Measurements from ENCODE around the gene AKAP8. TPM values are rescaled to one million over a fixed set of nuclear protein-coding genes. Genes with fewer than 3 reads are reported as not detected.

The AKAP8 gene
- 15.4 TPM for polyA plus RNA-seq (2013, experiment 1 of 2)
- 14.1 TPM for polyA plus RNA-seq (2013, experiment 2 of 2)

- Histone ChIP-seq H3K9ac (ENCODE audit: low read length) (peak within 1 kb of the TSS; percentile 99), H3K14ac (ENCODE audit: low read length in 2 of 2) (peak within 1 kb of the TSS; percentile 5 to 100), H2BK15ac (ENCODE audit: low read depth, poor library complexity, severe bottlenecking) (peak within 1 kb of the TSS; percentile 84), H3K4me3 (ENCODE audit: insufficient read depth in 1 of 2, low read depth in 1 of 2, low read length in 2 of 2) (peak within 1 kb of the TSS; percentile 94 to 96), H2AK5ac (ENCODE audit: low read length, severe bottlenecking) (peak within 1 kb of the TSS; percentile 50), H2BK120ac (ENCODE audit: low read depth, low read length) (peak within 1 kb of the TSS; percentile 91), H4K91ac (ENCODE audit: low read length) (peak within 1 kb of the TSS; percentile 96), H3K4me1 (ENCODE audit: control insufficient read depth, insufficient read depth, low read depth, low read length) (peaks cover 30% of the 10 kb centered on the region), H4K8ac (ENCODE audit: low read length) (peak within 1 kb of the TSS; percentile 93), H2AFZ (ENCODE audit: low read depth, low read length) (peak within 1 kb of the TSS; percentile 91), H3K27me3 (ENCODE audit: control insufficient read depth in 1 of 2, insufficient read depth in 1 of 2, low read length in 2 of 2) (no peaks in the 10 kb centered on the region), H3K79me1 (replicated peaks; ENCODE audit: low read length, poor library complexity, severe bottlenecking) (peaks cover 9% of the 10 kb centered on the region), H3K18ac (ENCODE audit: low read depth in 1 of 2, low read length in 2 of 2) (peak within 1 kb of the TSS; percentile 93 to 98), H3K23ac (ENCODE audit: low read length in 2 of 2) (peak within 1 kb of the TSS; percentile 3 to 97), H2BK5ac (ENCODE audit: low read depth, low read length, poor library complexity, severe bottlenecking) (peak within 1 kb of the TSS; percentile 71), H3K9me3 (ENCODE audit: control insufficient read depth, low read length) (no peaks in the 10 kb centered on the region), H3K27ac (ENCODE audit: low read length, poor library complexity, severe bottlenecking) (peak within 1 kb of the TSS; percentile 92), H2BK12ac (ENCODE audit: low read length in 2 of 2) (peak within 1 kb of the TSS in 1 of 2 experiments; percentile 87), H3K4me2 (ENCODE audit: low read length, poor library complexity, severe bottlenecking) (peak within 1 kb of the TSS; percentile 90), H3K36me3 (ENCODE audit: control insufficient read depth in 1 of 2, insufficient read depth in 2 of 2, low read depth in 1 of 2, low read length in 2 of 2) (peaks cover 14 to 20% of the 10 kb centered on the region in 2 experiments), H3K4ac (ENCODE audit: low read depth in 1 of 2, low read length in 2 of 2) (peak within 1 kb of the TSS; percentile 90 to 99)
- WGBS, result under 1% methylated on average over 84 of the region's 111 CpGs
- peak; percentile 99 for DNase-seq
Observed at GRCh38 chr19:15379083-15379998, at the start of gene AKAP8. Gene AKAP8 (minus strand): TSS chr19:15379787. CDS start chr19:15379731, 56 bp downstream.

DNA sequence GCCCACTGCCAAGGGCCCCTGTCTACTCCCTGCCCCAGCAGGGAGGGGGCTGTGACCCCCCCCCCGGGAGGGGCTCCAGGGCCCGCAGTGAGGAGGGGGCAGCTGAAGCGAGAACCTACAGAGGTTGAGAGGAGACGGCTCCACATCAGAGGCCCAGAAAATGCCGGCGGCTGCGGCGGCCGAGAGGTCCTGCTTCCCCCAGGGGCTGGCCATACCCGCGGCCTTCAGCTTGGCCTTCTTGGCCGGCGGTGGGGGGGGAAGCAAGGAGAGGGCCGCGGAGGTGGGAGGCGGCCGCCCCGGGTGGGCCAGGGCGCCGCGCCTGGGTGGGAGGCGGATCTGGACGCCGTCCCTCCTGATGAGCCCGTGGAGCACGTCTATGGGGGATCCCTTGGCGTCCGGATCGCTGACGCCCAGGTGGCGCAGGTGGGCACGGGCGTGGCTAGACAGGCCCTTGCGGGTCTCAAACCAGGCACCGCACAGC is 48.4 kb upstream of the AKAP8 start:
- Histone ChIP-seq H3K14ac (ENCODE audit: low read length in 2 of 2) (no peak overlapping the region), H3K9ac (ENCODE audit: low read length) (no peak overlapping the region), H3K4ac (ENCODE audit: low read depth in 1 of 2, low read length in 2 of 2) (no peak overlapping the region), H3K23ac (ENCODE audit: low read length in 2 of 2) (no peak overlapping the region), H2AK5ac (ENCODE audit: low read length, severe bottlenecking) (no peak overlapping the region), H3K4me2 (ENCODE audit: low read length, poor library complexity, severe bottlenecking) (no peak overlapping the region), H3K4me1 (ENCODE audit: control insufficient read depth, insufficient read depth, low read depth, low read length) (peaks cover 20% of the 10 kb centered on the region), H2BK12ac (ENCODE audit: low read length in 2 of 2) (no peak overlapping the region), H4K8ac (ENCODE audit: low read length) (no peak overlapping the region), H3K4me3 (ENCODE audit: insufficient read depth in 1 of 2, low read depth in 1 of 2, low read length in 2 of 2) (no peak overlapping the region), H2BK120ac (ENCODE audit: low read depth, low read length) (no peak overlapping the region), H3K27me3 (ENCODE audit: control insufficient read depth in 1 of 2, insufficient read depth in 1 of 2, low read length in 2 of 2) (no peaks in the 10 kb centered on the region), H2BK15ac (ENCODE audit: low read depth, poor library complexity, severe bottlenecking) (no peak overlapping the region), H3K36me3 (ENCODE audit: control insufficient read depth in 1 of 2, insufficient read depth in 2 of 2, low read depth in 1 of 2, low read length in 2 of 2) (peaks cover 51 to 79% of the 10 kb centered on the region in 2 experiments), H3K18ac (ENCODE audit: low read depth in 1 of 2, low read length in 2 of 2) (no peak overlapping the region), H4K91ac (ENCODE audit: low read length) (no peak overlapping the region), H3K27ac (ENCODE audit: low read length, poor library complexity, severe bottlenecking) (no peak overlapping the region), H3K9me3 (ENCODE audit: control insufficient read depth, low read length) (peaks cover 5% of the 10 kb centered on the region), H2BK5ac (ENCODE audit: low read depth, low read length, poor library complexity, severe bottlenecking) (no peak overlapping the region), H2AFZ (ENCODE audit: low read depth, low read length) (no peak overlapping the region), H3K79me1 (replicated peaks; ENCODE audit: low read length, poor library complexity, severe bottlenecking) (peaks cover 50% of the 10 kb centered on the region)
- 97% methylated on average over 35 of the region's 35 CpGs for WGBS
- no peak for DNase-seq

DNA sequence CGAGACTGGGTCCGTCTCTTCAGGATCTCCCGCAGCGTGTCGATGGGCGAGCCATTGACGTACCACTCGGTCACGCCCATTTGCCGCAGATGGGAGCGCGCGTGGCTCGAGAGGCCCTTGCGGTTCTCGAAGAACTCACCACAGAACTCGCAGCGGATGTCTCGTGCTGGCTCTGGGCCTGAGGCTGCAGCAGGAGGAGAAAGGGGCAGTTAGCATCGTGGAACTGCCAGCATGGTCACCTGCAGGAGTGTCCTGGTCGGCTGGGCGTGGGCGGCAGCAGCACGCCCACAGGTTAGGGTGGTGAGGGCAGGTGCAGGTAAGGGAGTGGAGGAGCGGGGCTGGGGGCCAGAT is 47.7 kb upstream of the AKAP8 start:
- 97% methylated on average over 25 of the region's 25 CpGs for WGBS
- Histone ChIP-seq H3K4me3 (ENCODE audit: insufficient read depth in 1 of 2, low read depth in 1 of 2, low read length in 2 of 2) (no peak overlapping the region), H3K14ac (ENCODE audit: low read length in 2 of 2) (no peak overlapping the region), H3K9me3 (ENCODE audit: control insufficient read depth, low read length) (peaks cover 8% of the 10 kb centered on the region), H2AFZ (ENCODE audit: low read depth, low read length) (no peak overlapping the region), H3K4ac (ENCODE audit: low read depth in 1 of 2, low read length in 2 of 2) (no peak overlapping the region), H3K4me2 (ENCODE audit: low read length, poor library complexity, severe bottlenecking) (no peak overlapping the region), H3K4me1 (ENCODE audit: control insufficient read depth, insufficient read depth, low read depth, low read length) (peaks cover 20% of the 10 kb centered on the region), H4K91ac (ENCODE audit: low read length) (no peak overlapping the region), H3K23ac (ENCODE audit: low read length in 2 of 2) (no peak overlapping the region), H2BK5ac (ENCODE audit: low read depth, low read length, poor library complexity, severe bottlenecking) (no peak overlapping the region), H4K8ac (ENCODE audit: low read length) (no peak overlapping the region), H3K9ac (ENCODE audit: low read length) (no peak overlapping the region), H2AK5ac (ENCODE audit: low read length, severe bottlenecking) (no peak overlapping the region), H3K36me3 (ENCODE audit: control insufficient read depth in 1 of 2, insufficient read depth in 2 of 2, low read depth in 1 of 2, low read length in 2 of 2) (peaks cover 58 to 86% of the 10 kb centered on the region in 2 experiments), H2BK120ac (ENCODE audit: low read depth, low read length) (no peak overlapping the region), H2BK15ac (ENCODE audit: low read depth, poor library complexity, severe bottlenecking) (no peak overlapping the region), H2BK12ac (ENCODE audit: low read length in 2 of 2) (no peak overlapping the region), H3K27ac (ENCODE audit: low read length, poor library complexity, severe bottlenecking) (no peak overlapping the region), H3K18ac (ENCODE audit: low read depth in 1 of 2, low read length in 2 of 2) (no peak overlapping the region), H3K79me1 (replicated peaks; ENCODE audit: low read length, poor library complexity, severe bottlenecking) (peaks cover 57% of the 10 kb centered on the region), H3K27me3 (ENCODE audit: control insufficient read depth in 1 of 2, insufficient read depth in 1 of 2, low read length in 2 of 2) (no peaks in the 10 kb centered on the region)
- DNase-seq, result no peak
